CD4-positive, alpha-beta T cell treated with Interleukin-6 at 100 ng/mL for 8 hours (primary cell): Measurements from ENCODE around the gene GRIN2A.

Experiments
- DNase-seq: peaks from one replicate; pipeline ENCODE4 v3.0.0-alpha.2; 2020; ENCODE audit warnings: mixed read lengths, low spot score

GRIN2A gene

DNA sequence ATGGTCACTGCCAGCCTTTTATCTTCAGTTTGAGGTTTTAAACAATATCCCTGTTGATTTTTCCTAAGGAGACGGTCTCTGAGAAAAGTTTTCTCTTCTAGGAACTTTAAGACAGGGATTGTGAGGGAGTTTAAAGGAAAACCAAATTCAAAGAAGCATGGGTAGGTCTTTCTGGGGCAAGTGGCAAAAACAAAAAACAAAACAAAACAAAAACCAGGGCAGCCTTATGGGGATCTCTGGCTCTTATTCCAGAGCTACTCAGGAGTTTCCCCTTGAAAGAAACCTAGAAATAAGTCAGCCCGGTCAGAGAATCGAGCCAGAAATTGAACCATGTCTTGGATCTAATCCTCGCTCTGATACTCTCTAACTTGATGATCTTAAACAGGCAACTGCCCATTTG lies 424.5 kb downstream of the GRIN2A start:
- DNase-seq = no peak

DNA sequence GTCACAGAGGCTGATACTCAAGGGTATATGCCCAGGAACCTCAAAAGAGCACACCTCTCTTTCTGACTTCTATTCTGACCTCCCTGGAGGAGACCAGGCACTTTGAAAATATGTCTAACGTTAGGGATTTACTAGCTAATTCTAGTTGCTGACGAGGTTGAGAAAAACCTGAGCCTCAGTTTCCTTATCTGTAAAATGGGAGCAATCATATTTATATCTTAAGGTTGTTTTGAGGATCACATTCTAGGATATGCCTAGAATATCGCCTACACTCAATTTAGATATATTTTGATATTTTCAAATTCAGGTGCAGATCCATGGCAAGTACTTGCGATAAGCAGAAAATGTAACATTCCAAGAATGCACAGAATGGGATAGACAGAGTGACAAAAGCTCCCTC lies 425.8 kb downstream of the GRIN2A start:
- no peak for DNase-seq

DNA sequence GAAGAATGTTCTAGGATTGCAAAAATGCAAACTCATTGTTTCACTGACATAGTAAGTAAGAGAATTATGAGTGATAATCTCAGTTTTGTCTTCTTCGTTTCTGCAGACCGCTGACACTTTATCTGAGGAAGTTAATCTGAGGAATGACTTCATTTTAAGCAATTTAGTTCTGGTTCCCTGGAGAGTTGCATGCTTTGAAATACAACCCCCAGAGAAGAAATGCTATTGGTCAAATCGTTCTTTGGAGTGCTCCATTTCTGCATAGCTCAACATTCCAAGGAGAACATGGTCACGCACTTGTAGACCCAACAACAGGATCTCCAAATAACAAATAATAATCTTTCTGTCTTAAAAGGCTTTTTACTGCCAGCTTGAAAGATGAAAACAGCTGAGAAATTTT lies 427.1 kb downstream of the GRIN2A start:
- DNase-seq = no peak

DNA sequence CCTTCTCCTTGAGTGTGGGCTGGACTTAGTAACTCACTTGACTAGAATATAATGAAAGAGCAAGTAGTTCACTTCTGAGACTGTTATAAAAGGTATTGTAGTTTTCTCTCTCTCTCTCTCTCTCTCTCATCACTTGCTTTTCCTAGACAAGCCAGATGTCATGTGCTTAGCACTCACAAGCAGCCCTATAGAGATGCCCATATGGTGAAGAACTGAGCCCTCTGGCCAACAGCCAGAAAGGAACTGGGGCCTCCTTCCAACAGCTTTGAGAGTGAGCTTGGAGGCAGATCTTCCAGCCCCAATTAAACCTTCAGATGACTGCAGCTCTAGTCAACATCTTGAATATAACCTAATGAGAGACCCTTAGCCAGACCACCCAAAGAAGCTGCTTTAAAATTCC lies 440.5 kb downstream of the GRIN2A start:
- no peak for DNase-seq

DNA sequence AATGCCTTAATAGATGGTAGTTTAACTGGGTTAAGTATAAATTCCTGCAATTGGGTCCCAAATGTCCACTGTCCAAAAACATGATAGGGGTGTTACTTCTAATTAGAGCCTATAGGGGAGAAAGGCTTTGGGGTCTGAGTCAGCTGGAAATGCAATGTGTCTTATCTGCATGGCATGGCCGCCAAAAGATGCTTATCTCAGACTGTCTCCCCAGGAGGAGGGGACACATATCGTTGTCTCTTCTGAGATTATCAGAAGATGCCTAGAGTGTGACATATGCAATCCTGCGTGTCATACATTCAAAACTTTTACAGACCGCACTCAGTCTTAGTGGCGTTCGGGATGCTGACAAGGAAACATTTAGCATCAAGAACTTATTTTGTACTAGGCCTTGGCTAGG lies 442.9 kb downstream of the GRIN2A start:
- DNase-seq = no peak

DNA sequence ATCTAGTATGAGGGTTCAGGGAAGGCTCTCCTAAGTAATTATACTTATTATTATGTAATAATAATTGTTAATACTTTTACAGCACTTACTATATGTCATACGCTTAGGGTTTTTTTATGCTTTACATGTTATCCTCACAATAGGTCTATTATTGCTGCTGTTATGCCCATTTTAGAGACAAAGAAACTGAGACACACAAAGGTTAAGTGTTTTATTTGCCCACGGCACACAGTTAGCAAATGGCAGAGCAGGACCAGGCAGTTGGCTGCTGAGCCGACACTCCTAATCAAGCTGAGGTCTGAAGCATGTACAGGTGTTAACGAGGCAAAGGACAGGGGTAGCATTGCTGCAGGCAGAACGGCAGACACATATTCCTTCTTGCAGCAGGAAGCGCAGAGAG lies 443.5 kb downstream of the GRIN2A start:
- no peak for DNase-seq

DNA sequence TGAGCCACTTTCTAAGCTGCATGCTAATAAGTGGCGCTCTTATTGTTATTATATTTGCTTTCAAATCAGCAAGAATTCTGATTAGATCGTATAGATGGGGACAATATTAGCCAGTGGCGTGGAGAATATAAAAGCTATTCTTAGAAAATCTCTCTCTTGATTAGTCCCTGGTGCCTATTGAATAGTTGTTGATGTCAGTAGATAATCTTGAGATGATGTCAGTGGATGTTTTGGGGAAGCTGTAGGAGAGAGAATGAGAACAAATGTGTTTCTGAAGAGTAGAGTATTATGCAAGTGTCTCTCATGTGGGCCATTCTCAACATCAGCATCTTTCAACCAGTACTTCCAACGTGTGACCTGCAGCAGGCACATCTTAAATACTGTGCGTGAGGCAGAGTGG lies 445.7 kb downstream of the GRIN2A start:
- no peak for DNase-seq

DNA sequence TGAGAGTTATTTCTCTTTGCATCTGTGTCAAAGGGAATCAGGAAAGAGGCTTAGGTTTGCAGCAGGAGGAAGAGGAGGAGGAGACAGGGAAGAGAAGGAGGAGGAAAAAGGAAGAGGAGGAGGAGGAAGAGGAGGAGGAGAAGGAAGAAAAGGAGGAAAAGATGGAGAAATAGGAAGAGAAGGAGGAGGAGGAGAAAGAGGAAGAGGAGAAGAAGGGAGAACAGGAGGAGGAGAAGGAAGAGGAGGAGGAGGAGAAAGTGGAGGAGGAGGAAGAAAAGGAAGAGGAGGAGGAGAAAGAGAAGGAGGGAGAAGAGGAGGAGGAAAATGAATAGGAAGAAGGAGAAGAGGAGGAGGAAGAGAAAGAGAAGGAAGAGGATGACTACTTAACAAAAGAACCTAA lies 459.1 kb downstream of the GRIN2A start:
- no peak for DNase-seq

DNA sequence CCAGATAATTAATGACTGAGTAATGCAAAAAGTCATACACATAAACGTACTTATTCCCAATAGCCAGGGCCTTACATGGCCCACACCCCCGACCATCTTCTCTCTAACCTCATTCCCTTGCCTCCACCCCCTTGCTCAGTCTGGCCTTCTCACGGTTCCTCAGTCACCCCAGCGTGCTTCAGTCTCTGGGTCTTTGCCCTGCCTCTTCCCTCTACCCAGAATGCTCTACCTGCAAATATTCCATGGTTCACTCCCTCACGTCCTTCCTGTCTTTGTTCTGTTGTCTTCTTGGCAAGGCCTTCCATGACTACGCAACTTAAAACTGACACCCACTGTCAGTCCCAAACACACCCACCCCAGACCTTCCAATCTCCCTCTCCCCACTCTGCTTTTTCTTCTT lies 468.3 kb downstream of the GRIN2A start:
- no peak for DNase-seq

DNA sequence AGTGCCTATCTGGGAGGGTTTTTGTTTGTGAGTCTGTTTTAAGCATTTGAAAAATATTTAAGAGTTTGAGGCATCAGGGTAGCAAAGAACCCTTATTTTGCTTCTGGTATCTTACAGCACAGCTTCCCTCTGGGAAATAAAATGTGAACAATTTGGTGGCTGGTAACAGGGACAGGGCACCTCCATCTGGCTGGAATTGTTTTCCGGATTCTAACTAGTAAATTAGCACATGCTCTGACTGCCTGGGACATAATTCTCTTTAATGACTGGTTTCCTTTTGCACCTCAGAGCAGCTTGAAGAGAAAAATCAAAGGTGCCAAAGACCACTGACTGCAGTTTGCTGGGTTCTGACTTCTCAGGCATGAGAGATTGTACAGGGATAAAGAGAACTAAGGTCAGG lies 469.1 kb downstream of the GRIN2A start:
- no peak for DNase-seq

DNA sequence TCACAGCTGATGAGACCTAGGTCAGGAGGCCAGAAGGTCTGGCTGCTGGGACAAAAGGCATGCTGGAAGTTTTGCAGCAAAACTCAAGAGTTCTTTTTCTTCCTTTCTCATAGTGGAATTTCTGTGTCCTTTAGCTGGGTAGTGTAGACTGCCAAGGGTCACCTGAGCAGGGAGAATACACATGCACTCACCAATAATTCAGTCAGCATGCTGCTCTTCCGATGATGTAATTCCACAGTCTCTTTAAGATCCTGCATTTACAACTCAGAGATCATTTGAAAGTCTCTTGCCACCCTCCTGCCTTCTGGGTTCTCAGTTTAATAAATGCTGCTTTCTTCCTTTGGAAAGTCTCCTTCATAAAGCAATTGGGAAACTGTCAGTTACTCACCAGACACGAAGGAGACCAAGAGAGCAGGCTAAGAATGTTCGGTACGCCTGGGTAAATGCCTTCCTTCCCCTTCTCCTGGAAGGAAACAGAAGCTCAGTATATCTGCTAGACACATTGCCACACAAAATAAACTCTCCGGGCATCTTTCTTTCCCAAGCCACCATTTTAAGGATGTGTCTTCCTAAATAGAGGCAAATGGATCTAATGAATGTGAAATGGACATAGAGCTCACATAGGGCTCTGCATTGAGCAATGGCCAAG lies 473.1 kb downstream of the GRIN2A start:
- DNase-seq = no peak

DNA sequence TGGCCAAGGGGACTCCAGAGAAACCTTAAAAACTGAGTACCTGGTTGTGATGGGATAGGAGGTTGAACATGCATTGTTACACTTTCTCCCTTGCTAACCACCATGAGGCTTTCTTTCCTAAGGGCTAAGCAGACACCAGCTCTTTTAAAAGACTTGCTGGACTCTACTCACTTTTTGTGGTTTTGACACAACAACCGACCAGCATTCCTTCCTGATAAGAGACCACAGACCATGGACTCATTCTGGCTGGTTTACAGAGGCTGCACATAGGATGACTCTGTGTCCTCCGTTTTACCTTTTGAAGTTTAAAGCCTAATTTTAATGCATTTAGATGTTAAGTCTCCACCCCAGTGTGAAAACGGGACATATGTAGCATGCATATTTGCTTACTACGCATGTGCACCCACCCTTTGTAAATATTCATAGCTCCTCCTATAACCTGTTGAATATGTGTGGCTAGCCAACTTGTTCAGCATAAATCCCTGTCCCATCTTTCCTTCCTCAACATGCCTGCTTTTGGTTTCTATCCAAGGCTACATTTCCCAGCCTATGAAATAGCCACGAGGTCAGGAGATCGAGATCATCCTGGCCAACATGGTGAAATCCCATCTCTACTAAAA lies 475.9 kb downstream of the GRIN2A start:
- DNase-seq = no peak

DNA sequence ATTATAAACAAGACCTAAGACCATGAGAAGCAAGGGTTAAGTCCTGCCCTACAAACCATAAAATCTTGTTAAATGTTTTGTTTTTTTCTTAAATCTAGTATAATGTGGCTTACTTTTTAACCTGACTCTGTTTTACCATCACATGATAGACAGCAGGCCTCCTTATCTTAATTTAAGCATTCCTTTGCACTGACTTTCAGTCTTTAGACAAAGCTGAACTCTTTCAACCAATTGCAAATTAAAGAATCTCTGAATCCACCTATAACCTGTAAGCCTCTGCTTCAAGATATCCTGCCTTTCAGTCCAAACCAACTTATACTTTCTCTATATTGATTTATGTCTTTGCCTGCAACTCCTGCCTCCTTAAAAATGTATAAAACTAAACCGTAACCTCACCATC lies 478.5 kb downstream of the GRIN2A start:
- no peak for DNase-seq
